ENCODE data around the gene FNDC11. TPM values are rescaled to one million over a fixed set of nuclear protein-coding genes. Genes with fewer than 3 reads are reported as not detected.

FNDC11 gene
- total RNA-seq, 5 donors from 2014 or later (not counting 1 experiment from before 2014, with no cell fraction given) = 0.38 to 1.8 (median 0.70) TPM

- ChIA-PET POLR2A (interaction anchor here (0.6 kb wide), 4 partner anchors 10 to 560 kb away, joined by 3 to 6 read pairs (median 4); partner anchors contain the start of gene OPRL1 (in 1 of the 2)), CTCF (interaction anchor here in 1 of 2 donors (0.6 to 0.7 kb wide), 3 partner anchors 23 to 552 kb away, joined by 3 to 5 read pairs (median 4); no protein-coding TSS in a partner anchor)
- peak in 28 of 35 experiments; percentile 22 to 75 (median 46) for DNase-seq
- Histone ChIP-seq H3K36me3 (ENCODE audit: control insufficient read depth in 2 of 2, extremely low read depth in 1 of 2, insufficient read depth in 1 of 2, low read length in 1 of 2) (peaks cover 8 to 13% of the 10 kb centered on the region in 2 donors), H3K9me3 (no peaks in the 10 kb centered on the region), H3K27me3 (replicated peaks in 1 of 2; ENCODE audit: control insufficient read depth in 2 of 2, extremely low read depth in 1 of 2, insufficient read depth in 2 of 2, low read length in 1 of 2) (peaks cover 0 to 19% of the 10 kb centered on the region in 2 experiments), H3K27ac (ENCODE audit: low read length) (no peak overlapping the region), H3K4me3 (ENCODE audit: control insufficient read depth in 1 of 2, extremely low read depth in 1 of 2, low read length in 1 of 2) (peak overlapping the region; percentile 64 to 69), H3K4me1 (ENCODE audit: control insufficient read depth in 1 of 2, extremely low read depth in 1 of 2, insufficient read depth in 2 of 2, low read length in 2 of 2) (peaks cover 7 to 30% of the 10 kb centered on the region in 2 experiments)
- Mint-ChIP-seq H3K4me3 (peak overlapping the region; percentile 73 to 76 (median 75)), H3K27me3 (no peaks in the 10 kb centered on the region), H3K36me3 (peaks cover 9% of the 10 kb centered on the region), H3K27ac (peak overlapping the region; percentile 49 to 52), H3K9me3 (peaks cover 0 to 3% (median 0%) of the 10 kb centered on the region in 3 donors), H3K4me1 (peaks cover 17 to 34% (median 19%) of the 10 kb centered on the region in 3 donors)
- ATAC-seq (replicated peaks in 1 of 4) = peak; percentile 57 to 63 (median 62)
- 3% methylated on average over 45 of the region's 72 CpGs for WGBS (ENCODE audit: insufficient coverage)
Measured at GRCh38 chr20:63519668-63520503, 34.1 kb upstream of the FNDC11 start.

- H3K9me3 ChIP-seq = no peaks in the 10 kb centered on the region
- peaks cover 8 to 13% of the 10 kb centered on the region in 2 donors for H3K36me3 ChIP-seq (ENCODE audit: control insufficient read depth in 2 of 2, extremely low read depth in 1 of 2, insufficient read depth in 1 of 2, low read length in 1 of 2)
- Mint-ChIP-seq H3K9me3 (no peaks in the 10 kb centered on the region), H3K4me1 (peaks cover 17 to 34% (median 20%) of the 10 kb centered on the region in 3 donors), H3K36me3 (peaks cover 9% of the 10 kb centered on the region), H3K4me3 (peak within 1 kb of the TSS; percentile 75 to 79 (median 76)), H3K27me3 (no peaks in the 10 kb centered on the region), H3K27ac (peak within 1 kb of the TSS; percentile 52 to 71)
- POLR2A ChIA-PET = interaction anchor here (0.6 kb wide), 4 partner anchors 10 to 559 kb away, joined by 3 to 6 read pairs (median 4); partner anchors contain the start of gene OPRL1 (in 1 of the 2)
- ATAC-seq (replicated peaks in 1 of 4) (peak; percentile 82 to 90 (median 86)), DNase-seq (peak; percentile 65 to 94 (median 79))
- peak within 1 kb of the TSS; percentile 61 for H3K27ac ChIP-seq (ENCODE audit: low read length)
- H3K4me3 ChIP-seq (ENCODE audit: control insufficient read depth in 1 of 2, extremely low read depth in 1 of 2, low read length in 1 of 2) = peak within 1 kb of the TSS; percentile 69 to 76
- H3K27me3 ChIP-seq (replicated peaks in 1 of 2; ENCODE audit: control insufficient read depth in 2 of 2, extremely low read depth in 1 of 2, insufficient read depth in 2 of 2, low read length in 1 of 2) = peaks cover 0 to 19% of the 10 kb centered on the region in 2 experiments
- H3K4me1 ChIP-seq (ENCODE audit: control insufficient read depth in 1 of 2, extremely low read depth in 1 of 2, insufficient read depth in 2 of 2, low read length in 2 of 2) = peaks cover 7 to 30% of the 10 kb centered on the region in 2 experiments
- WGBS (ENCODE audit: insufficient coverage) = under 1% methylated on average over 64 of the region's 64 CpGs
- CTCF ChIA-PET = interaction anchor here in 1 of 2 donors (0.6 to 0.7 kb wide), 3 partner anchors 24 to 551 kb away, joined by 3 to 5 read pairs (median 4); no protein-coding TSS in a partner anchor
Measured at GRCh38 chr20:63520504-63520933, 33.4 kb upstream of the FNDC11 start, which contains the start of gene PPDPF. PPDPF (plus strand) TSS chr20:63520765; CDS start chr20:63521309, 544 bp downstream.

GRCh38 chr20:63520934-63521601 is 32.9 kb upstream of the FNDC11 start:
- CTCF ChIA-PET = no interaction called here
- Histone ChIP-seq H3K9me3 (no peaks in the 10 kb centered on the region), H3K27ac (ENCODE audit: low read length) (peak overlapping the region; percentile 61), H3K27me3 (replicated peaks in 1 of 2; ENCODE audit: control insufficient read depth in 2 of 2, extremely low read depth in 1 of 2, insufficient read depth in 2 of 2, low read length in 1 of 2) (peaks cover 0 to 19% of the 10 kb centered on the region in 2 experiments), H3K4me1 (ENCODE audit: control insufficient read depth in 1 of 2, extremely low read depth in 1 of 2, insufficient read depth in 2 of 2, low read length in 2 of 2) (peaks cover 7 to 30% of the 10 kb centered on the region in 2 experiments), H3K4me3 (ENCODE audit: control insufficient read depth in 1 of 2, extremely low read depth in 1 of 2, low read length in 1 of 2) (peak overlapping the region; percentile 69 to 76), H3K36me3 (ENCODE audit: control insufficient read depth in 2 of 2, extremely low read depth in 1 of 2, insufficient read depth in 1 of 2, low read length in 1 of 2) (peaks cover 8 to 13% of the 10 kb centered on the region in 2 donors)
- ATAC-seq (replicated peaks in 1 of 4) (peak; percentile 56 to 68 (median 62)), DNase-seq (peak in 33 of 35 experiments; percentile 23 to 77 (median 51))
- Mint-ChIP-seq H3K4me3 (peak overlapping the region; percentile 75 to 78 (median 76)), H3K27me3 (no peaks in the 10 kb centered on the region), H3K36me3 (peaks cover 9% of the 10 kb centered on the region), H3K9me3 (no peaks in the 10 kb centered on the region), H3K4me1 (peaks cover 17 to 34% (median 20%) of the 10 kb centered on the region in 3 donors), H3K27ac (peak overlapping the region in 1 of 2 donors; percentile 16)
- POLR2A ChIA-PET = interaction anchor here in 1 of 2 donors (0.7 kb wide), 1 partner anchor 418 kb away, joined by 4 read pairs; no protein-coding TSS in a partner anchor
- WGBS (ENCODE audit: insufficient coverage) = under 1% methylated on average over 58 of the region's 68 CpGs

GRCh38 chr20:63521602-63522001 is 32.4 kb upstream of the FNDC11 start:
- H3K36me3 Mint-ChIP-seq = peaks cover 9% of the 10 kb centered on the region
- ChIA-PET CTCF (no interaction called here), POLR2A (interaction anchor here in 1 of 2 donors (0.7 kb wide), 1 partner anchor 418 kb away, joined by 4 read pairs; no protein-coding TSS in a partner anchor)
- Histone ChIP-seq H3K9me3 (no peaks in the 10 kb centered on the region), H3K36me3 (ENCODE audit: control insufficient read depth in 2 of 2, extremely low read depth in 1 of 2, insufficient read depth in 1 of 2, low read length in 1 of 2) (peaks cover 8 to 13% of the 10 kb centered on the region in 2 donors), H3K4me1 (ENCODE audit: control insufficient read depth in 1 of 2, extremely low read depth in 1 of 2, insufficient read depth in 2 of 2, low read length in 2 of 2) (peaks cover 7 to 30% of the 10 kb centered on the region in 2 experiments), H3K4me3 (ENCODE audit: control insufficient read depth in 1 of 2, extremely low read depth in 1 of 2, low read length in 1 of 2) (peak overlapping the region; percentile 69 to 76), H3K27ac (ENCODE audit: low read length) (peak overlapping the region; percentile 61), H3K27me3 (replicated peaks in 1 of 2; ENCODE audit: control insufficient read depth in 2 of 2, extremely low read depth in 1 of 2, insufficient read depth in 2 of 2, low read length in 1 of 2) (peaks cover 0 to 19% of the 10 kb centered on the region in 2 experiments)
- ATAC-seq (replicated peaks in 1 of 4) = no peak
- peak overlapping the region in 1 of 2 donors; percentile 16 for H3K27ac Mint-ChIP-seq
- no peak for DNase-seq
- no peaks in the 10 kb centered on the region for H3K27me3 Mint-ChIP-seq
- H3K4me1 Mint-ChIP-seq = peaks cover 17 to 34% (median 20%) of the 10 kb centered on the region in 3 donors
- H3K9me3 Mint-ChIP-seq = no peaks in the 10 kb centered on the region
- WGBS (ENCODE audit: insufficient coverage) = 67% methylated on average over 12 of the region's 23 CpGs
- H3K4me3 Mint-ChIP-seq = peak overlapping the region; percentile 75 to 78 (median 76)

DNA sequence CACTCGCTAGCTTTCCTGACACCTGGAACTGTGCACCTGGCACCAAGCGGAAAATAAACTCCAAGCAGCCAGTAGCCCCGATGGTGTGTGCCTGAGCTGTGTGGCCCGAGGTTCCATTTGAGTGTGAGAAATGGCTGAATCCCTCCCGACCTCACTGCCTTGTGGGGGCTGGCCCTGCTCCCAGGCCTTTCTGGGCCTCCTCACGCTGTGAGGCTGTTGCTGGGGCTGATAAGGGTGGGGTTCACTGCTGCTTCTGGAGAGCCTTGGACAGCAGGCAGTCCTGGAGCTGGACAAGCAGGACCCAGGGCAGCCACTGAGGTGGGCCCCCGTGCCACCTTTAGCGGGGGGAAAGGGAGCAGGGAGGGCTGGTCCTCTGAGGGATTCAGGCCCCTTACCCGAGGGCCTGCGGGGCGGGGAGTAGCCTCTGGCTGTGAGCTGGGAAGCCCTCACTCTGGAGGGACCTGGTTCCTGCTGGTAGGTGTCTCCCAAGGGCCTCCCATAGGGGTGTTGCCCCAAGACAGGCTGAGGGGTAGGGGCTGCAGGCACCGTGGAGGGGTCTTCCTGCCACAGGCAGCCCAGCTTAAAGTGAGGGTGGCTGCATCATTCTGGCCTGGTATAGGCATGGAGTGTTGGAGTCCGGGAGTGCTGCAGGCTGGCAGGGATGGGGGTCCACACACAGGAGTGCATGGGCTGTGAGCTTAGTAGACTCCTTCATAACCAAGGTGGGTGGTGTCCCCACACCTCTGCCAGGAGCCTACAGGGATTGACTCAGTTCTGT is 31.7 kb upstream of the FNDC11 start:
- Histone ChIP-seq H3K27ac (ENCODE audit: low read length) (no peak overlapping the region), H3K4me3 (ENCODE audit: control insufficient read depth in 1 of 2, extremely low read depth in 1 of 2, low read length in 1 of 2) (peak overlapping the region; percentile 1 to 2), H3K27me3 (replicated peaks in 1 of 2; ENCODE audit: control insufficient read depth in 2 of 2, extremely low read depth in 1 of 2, insufficient read depth in 2 of 2, low read length in 1 of 2) (peaks cover 0 to 19% of the 10 kb centered on the region in 2 experiments), H3K4me1 (ENCODE audit: control insufficient read depth in 1 of 2, extremely low read depth in 1 of 2, insufficient read depth in 2 of 2, low read length in 2 of 2) (peaks cover 7 to 30% of the 10 kb centered on the region in 2 experiments), H3K9me3 (no peaks in the 10 kb centered on the region), H3K36me3 (ENCODE audit: control insufficient read depth in 2 of 2, extremely low read depth in 1 of 2, insufficient read depth in 1 of 2, low read length in 1 of 2) (peaks cover 8 to 13% of the 10 kb centered on the region in 2 donors)
- Mint-ChIP-seq H3K36me3 (peaks cover 9% of the 10 kb centered on the region), H3K9me3 (no peaks in the 10 kb centered on the region), H3K4me1 (peaks cover 17 to 36% (median 20%) of the 10 kb centered on the region in 3 donors), H3K27me3 (no peaks in the 10 kb centered on the region), H3K4me3 (peak overlapping the region; percentile 64 to 76 (median 70)), H3K27ac (peak overlapping the region; percentile 58 to 72)
- 97% methylated on average over 12 of the region's 13 CpGs for WGBS (ENCODE audit: insufficient coverage)
- DNase-seq = no peak
- no peak for ATAC-seq (replicated peaks in 1 of 4)
- ChIA-PET POLR2A (interaction anchor here in 1 of 2 donors (0.6 to 0.7 kb wide), 2 partner anchors 314 to 417 kb away, joined by 3 to 4 read pairs; no protein-coding TSS in a partner anchor), CTCF (interaction anchor here in 1 of 2 donors (0.6 kb wide), 1 partner anchor 325 kb away, joined by 3 read pairs; no protein-coding TSS in a partner anchor)

Data from T-cell (primary cell).